K562 (cell line): ENCODE measurements around the gene RAB4B. TPM values are rescaled to one million over a fixed set of nuclear protein-coding genes. Genes with fewer than 3 reads are reported as not detected.
A peak's percentile ranks its signal among the peaks of the same experiment; 100 is the strongest.
"Not testable (repeated sequence)": the region's sequence is repeated elsewhere in the genome, so short reads cannot be mapped to it uniquely, and the experiment has no call there.

ENCODE experiments used
- ATAC-seq: fragments of 200-7000 bp; cut with Tn5 transposase; 3 replicates; pipeline ENCODE4 v1.9.1; 2020; ENCODE audit warnings: moderate library complexity
- BruUV-seq: library from RNA; stranded (reverse); fragments of 400-500 nt; replicated peaks from 2 replicates; lab custom pipeline; 2021; lab: Mats Ljungman, UMichigan
- CTCF ChIA-PET: fragments of 300-600 bp; formaldehyde crosslinking; extraction: SDS; loops from one replicate; lab custom pipeline; 2021; ENCODE audit warnings: low intra/inter-chr PET ratio; lab: Yijun Ruan, JAX
- POLR2A ChIA-PET: fragments of 300-600, 350-650 bp; sonication (Branson Sonifier 250); formaldehyde crosslinking; extraction: SDS; loops from one replicate; lab custom pipeline; 2021; ENCODE audit warnings: antibody characterized with exemption, inconsistent platforms; lab: Yijun Ruan, JAX
- DNase-seq, 4 experiments: peaks; one replicate each; pipeline versions ENCODE4 v3.0.0 to v3.0.0-alpha.2; 2011 to 2018; ENCODE audit warnings: low spot score in 3 of 4, mixed read lengths in 3 of 4; ENCODE audit errors: extremely low read depth in 1 of 4
- FAIRE-seq: peaks from 2 replicates; lab custom pipeline; 2011; peaks lifted over from hg19 to GRCh38; lab: Jason Lieb, UNC
- H2AFZ ChIP-seq: 2 replicates; pipeline ENCODE4 v1.6.0; 2011; ENCODE audit warnings: low read depth, low read length, control low read depth, inconsistent platforms
- H3K27ac ChIP-seq: fragments of 200-600 bp; 3 replicates; pipeline ENCODE4 v1.8.0; 2011; ENCODE audit warnings: low read depth, mild to moderate bottlenecking, control low read depth, inconsistent platforms, low read length, moderate library complexity, mixed read lengths; ENCODE audit errors: extremely low read depth
- H3K27me3 ChIP-seq, 2 experiments: fragments of 300-600 bp in 1 of 2; 2 replicates in 1 of 2; 3 replicates in 1 of 2; pipeline versions ENCODE4 v1.6.0 to v1.8.0; 2011; ENCODE audit warnings: inconsistent platforms in 2 of 2, low read length in 2 of 2, mild to moderate bottlenecking in 1 of 2, mixed read lengths in 1 of 2, moderate library complexity in 1 of 2; ENCODE audit not compliant: control insufficient read depth in 2 of 2, insufficient read depth in 2 of 2
- H3K36me3 ChIP-seq: fragments of 300-600 bp; 3 replicates; pipeline ENCODE4 v1.8.0; 2011; ENCODE audit warnings: mild to moderate bottlenecking, low read length, inconsistent platforms; ENCODE audit not compliant: control insufficient read depth, insufficient read depth
- H3K4me1 ChIP-seq, 2 experiments: fragments of 200-600 bp in 1 of 2; replicated peaks in 1 of 2; 2 replicates in 1 of 2; 3 replicates in 1 of 2; pipeline versions ENCODE4 v1.5.1 to v1.8.0; 2011; ENCODE audit warnings: inconsistent platforms in 2 of 2, low read length in 2 of 2, mild to moderate bottlenecking in 1 of 2, mixed read lengths in 1 of 2, moderate library complexity in 1 of 2; ENCODE audit not compliant: control insufficient read depth in 2 of 2, insufficient read depth in 2 of 2
- H3K4me2 ChIP-seq: 2 replicates; pipeline ENCODE4 v1.6.1; 2011; ENCODE audit warnings: low read length, control low read depth, inconsistent platforms, mixed read lengths; ENCODE audit not compliant: insufficient read depth
- H3K4me3 ChIP-seq: fragments of 200-600 bp; sonication (generic), shearing (Covaris generic); 2 replicates; pipeline ENCODE4 v1.5.1; 2016; ENCODE audit warnings: control low read depth, inconsistent platforms
- H3K79me2 ChIP-seq: fragments of 200-600 bp; 3 replicates; pipeline ENCODE4 v1.8.0; 2011; ENCODE audit warnings: low read length, inconsistent platforms; ENCODE audit not compliant: control insufficient read depth, insufficient read depth
- H3K9ac ChIP-seq, 2 experiments: 2 replicates each; pipeline versions ENCODE4 v1.6.0 to v1.6.1; 2011; ENCODE audit warnings: low read depth in 2 of 2, low read length in 2 of 2, control low read depth in 1 of 2, inconsistent platforms in 1 of 2, mild to moderate bottlenecking in 1 of 2, mixed read lengths in 1 of 2; ENCODE audit not compliant: insufficient read depth in 1 of 2
- H3K9me1 ChIP-seq: one replicate; pipeline ENCODE4 v1.6.0; 2011; ENCODE audit warnings: inconsistent platforms, mild to moderate bottlenecking, low read length, moderate library complexity; ENCODE audit not compliant: control insufficient read depth, insufficient read depth
- H3K9me3 ChIP-seq: replicated peaks from 2 replicates; pipeline ENCODE4 v1.5.1; 2011; ENCODE audit warnings: low read depth, low read length, inconsistent platforms; ENCODE audit not compliant: control insufficient read depth, insufficient read depth
- H4K20me1 ChIP-seq: replicated peaks from 2 replicates; pipeline ENCODE4 v1.6.1; 2011; ENCODE audit warnings: low read length, inconsistent platforms, mixed read lengths; ENCODE audit not compliant: control insufficient read depth, insufficient read depth
- FOXM1 ChIP-seq, 2 experiments: fragments of 450-650 bp in 1 of 2; sonication (generic) in 1 of 2; formaldehyde crosslinking in 1 of 2; IDR thresholded peaks; 2 replicates each; pipeline versions ENCODE4 v1.6.1 to v1.9.0; 2017 to 2022; ENCODE audit warnings: low read depth in 2 of 2, mild to moderate bottlenecking in 2 of 2, missing genetic modification reagents in 1 of 2, moderate library complexity in 1 of 2
- NR4A1 ChIP-seq, 2 experiments: fragments of 250-450 bp in 1 of 2; fragments of 450-650 bp in 1 of 2; sonication (Bioruptor Pico) in 1 of 2; IDR thresholded peaks; 2 replicates each; pipeline versions ENCODE4 v1.4.0 to v1.6.1; 2016 to 2020; ENCODE audit warnings: mild to moderate bottlenecking in 2 of 2, missing compliant biosample characterization in 1 of 2, missing genetic modification characterization in 1 of 2, moderate library complexity in 1 of 2
- POLR2A ChIP-seq: fragments of 450-650 bp; conservative IDR thresholded peaks from 2 replicates; pipeline ENCODE4 v1.6.1; 2016
- POLR2AphosphoS5 ChIP-seq: IDR thresholded peaks from 2 replicates; pipeline ENCODE4 v1.6.1; 2011; ENCODE audit warnings: mild to moderate bottlenecking, low read depth, low read length, moderate library complexity; ENCODE audit not compliant: control insufficient read depth, insufficient read depth
- POLR2G ChIP-seq: fragments of 200-400 bp; formaldehyde crosslinking; IDR thresholded peaks from 2 replicates; pipeline ENCODE4 v1.6.1; 2017; ENCODE audit warnings: low read depth, mild to moderate bottlenecking, antibody characterized with exemption, low read length, moderate library complexity
- SRSF9 ChIP-seq: fragments of 200-400 bp; formaldehyde crosslinking; IDR thresholded peaks from 2 replicates; pipeline ENCODE4 v1.6.1; 2017; ENCODE audit warnings: low read depth, low read length, borderline replicate concordance
- SUPT5H ChIP-seq: fragments of 450-650 bp; IDR thresholded peaks from 2 replicates; pipeline ENCODE4 v1.6.1; 2016
- WGBS: fragments of 100-300 bp; shearing (Covaris generic); methylation state at CpG from one replicate; pipeline ENCODE4 v1.1.6; 2016; ENCODE audit warnings: low coverage, mixed read lengths; ENCODE audit not compliant: insufficient coverage; ENCODE audit errors: missing lambda C conversion rate; 5-methylcytosine and 5-hydroxymethylcytosine counted together
- in situ Hi-C: fragments of 300-500 bp; cut with MboI; formaldehyde crosslinking; loops from 4 replicates; pipeline ENCODE4 v1.15.0; 2018; ENCODE audit warnings: inconsistent platforms, mixed read lengths
- intact Hi-C: fragments of 100-400 bp; cut with micrococcal nuclease; formaldehyde crosslinking; loops from 2 replicates; pipeline ENCODE4 v1.14.2; 2022
- polyA plus RNA-seq, 8 experiments: library from polyadenylated mRNA; depleted of rRNA in 4 of 8; stranded (reverse) in 5 of 8; unstranded in 3 of 8; fragments of >200 nt; fragmentation: Nextera tagmentation in 2 of 8; fragmentation: Illumina TruSeq in 1 of 8; extraction: Ambion mirVana in 2 of 8; extraction: Trizol in 1 of 8; gene quantifications; 2 replicates each; pipeline versions ENCODE4 v1.2.1 to v1.2.3, GENCODE V29; 2011 to 2014; ENCODE audit warnings: inconsistent platforms in 1 of 8, missing spikeins in 1 of 8
- total RNA-seq, 7 experiments: library from RNA; depleted of rRNA in 6 of 7; stranded (reverse); fragments of >200 nt in 6 of 7; fragmentation: Illumina TruSeq in 2 of 7; extraction: Trizol in 2 of 7; gene quantifications; 2 replicates each; pipeline versions ENCODE4 v1.2.1 to v1.2.3, GENCODE V29; 2011 to 2021; ENCODE audit warnings: low replicate concordance in 1 of 7
- TF ChIP-seq, protein P1 (sequence below): fragments of 250-450 bp; sonication (Bioruptor Pico); IDR thresholded peaks from 2 replicates; pipeline ENCODE4 v1.4.0; 2020; ENCODE audit warnings: mild to moderate bottlenecking, moderate library complexity
- TF ChIP-seq, protein P2 (sequence below): sonication (generic); formaldehyde crosslinking; IDR thresholded peaks from 2 replicates; pipeline ENCODE4 v1.8.0; 2022; ENCODE audit warnings: missing genetic modification reagents, mild to moderate bottlenecking, borderline replicate concordance

Gene RAB4B
- total and polyA plus RNA-seq, 9 of the 15 experiments (the other 6 are each of a cell fraction or from before 2014, with no cell fraction given) = 0.28 to 20.4 (median 9.0) TPM

DNA sequence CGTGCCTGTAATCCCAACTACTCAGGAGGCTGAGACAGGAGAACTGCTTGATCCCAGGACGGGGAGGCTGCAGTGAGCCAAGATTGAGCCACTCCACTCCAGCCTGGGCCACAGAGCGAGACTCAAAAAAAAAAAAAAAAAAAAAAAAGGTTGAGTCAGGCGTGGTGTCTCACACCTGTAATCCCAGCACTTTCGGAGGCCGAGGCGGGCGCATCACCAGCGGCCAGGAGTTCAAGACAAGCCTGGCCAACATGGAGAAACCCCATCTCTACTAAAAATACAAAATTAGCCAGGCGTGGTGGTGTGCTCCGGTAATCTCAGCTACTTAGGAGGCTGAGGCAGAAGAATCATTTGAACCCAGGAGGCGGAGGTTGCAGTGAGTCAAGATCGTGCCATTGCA lies 11.7 kb upstream of the RAB4B start:
- POLR2A ChIA-PET = interaction anchor here (0.6 to 2.0 kb wide), 5 partner anchors 8 to 232 kb away, joined by 3 to 7 read pairs (median 4); no protein-coding TSS in a partner anchor
- H3K9me3 ChIP-seq, H3K9ac ChIP-seq, H2AFZ ChIP-seq, H3K4me2 ChIP-seq, H3K27me3 ChIP-seq, H3K9me1 ChIP-seq, BruUV-seq, DNase-seq, intact Hi-C loops, FAIRE-seq, H3K4me3 ChIP-seq, H3K79me2 ChIP-seq, H3K4me1 ChIP-seq, ATAC-seq, in situ Hi-C loops, H3K27ac ChIP-seq, H4K20me1 ChIP-seq, CTCF ChIA-PET: not testable (repeated sequence)
- peaks cover 52% of the 10 kb centered on the region for H3K36me3 ChIP-seq
- 95% methylated on average over 7 of the region's 13 CpGs for WGBS
- TF ChIP-seq SUPT5H (0 out of 2 replicates have a peak, but pooled peaks have one; percentile 49), POLR2A (peak; percentile 62), POLR2G (peak; percentile 34; the same call in 1 of the 2 replicates), POLR2AphosphoS5 (0 out of 2 replicates have a peak, but pooled peaks have one; percentile 15)

DNA sequence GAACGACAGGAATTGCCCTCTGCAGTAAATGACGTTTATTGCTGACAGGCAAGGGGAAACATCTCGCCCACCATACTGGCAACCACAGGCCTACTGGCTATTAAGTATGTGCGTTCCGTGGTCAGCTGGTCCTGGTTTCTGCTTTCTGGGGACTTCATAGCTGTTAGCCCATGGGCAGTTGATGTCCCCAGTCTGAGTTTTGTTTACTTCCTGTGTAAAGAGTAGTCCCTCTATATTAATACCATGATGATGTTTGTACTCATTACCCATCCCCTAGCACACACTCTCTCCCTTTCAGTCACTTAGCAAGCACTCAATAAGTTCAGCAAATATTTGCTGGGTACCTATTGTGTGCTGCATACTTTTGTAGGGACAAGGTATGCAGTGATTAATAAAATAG lies 9.2 kb upstream of the RAB4B start:
- Histone ChIP-seq H3K27me3 (no peaks in the 10 kb centered on the region), H3K9ac (no peak overlapping the region), H3K4me2 (no peak overlapping the region), H3K27ac (no peak overlapping the region), H2AFZ (no peak overlapping the region), H3K4me3 (no peak overlapping the region), H3K36me3 (peaks cover 28% of the 10 kb centered on the region; the same call in 2 of the 3 replicates), H3K9me1 (no peaks in the 10 kb centered on the region), H3K4me1 (no peaks in the 10 kb centered on the region), H3K79me2 (no peaks in the 10 kb centered on the region), H3K9me3 (no peaks in the 10 kb centered on the region; the same call in 1 of the 2 replicates), H4K20me1 (no peaks in the 10 kb centered on the region)
- no TSS peak for BruUV-seq
- in situ Hi-C loops = no loop called here
- 77% methylated on average over 5 of the region's 5 CpGs for WGBS
- POLR2A ChIA-PET = interaction anchor here (0.5 kb wide), 1 partner anchor 24 kb away, joined by 3 read pairs; no protein-coding TSS in a partner anchor
- CTCF ChIA-PET = no interaction called here
- ATAC-seq = no peak
- no peak for DNase-seq
- FAIRE-seq = no peak
- intact Hi-C loops = no loop called here
- TF ChIP-seq, protein P1, sequence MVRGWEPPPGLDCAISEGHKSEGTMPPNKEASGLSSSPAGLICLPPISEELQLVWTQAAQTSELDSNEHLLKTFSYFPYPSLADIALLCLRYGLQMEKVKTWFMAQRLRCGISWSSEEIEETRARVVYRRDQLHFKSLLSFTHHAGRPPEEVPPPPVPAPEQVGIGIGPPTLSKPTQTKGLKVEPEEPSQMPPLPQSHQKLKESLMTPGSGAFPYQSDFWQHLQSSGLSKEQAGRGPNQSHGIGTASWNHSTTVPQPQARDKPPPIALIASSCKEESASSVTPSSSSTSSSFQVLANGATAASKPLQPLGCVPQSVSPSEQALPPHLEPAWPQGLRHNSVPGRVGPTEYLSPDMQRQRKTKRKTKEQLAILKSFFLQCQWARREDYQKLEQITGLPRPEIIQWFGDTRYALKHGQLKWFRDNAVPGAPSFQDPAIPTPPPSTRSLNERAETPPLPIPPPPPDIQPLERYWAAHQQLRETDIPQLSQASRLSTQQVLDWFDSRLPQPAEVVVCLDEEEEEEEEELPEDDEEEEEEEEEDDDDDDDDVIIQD (CRISPR knock-in tag) = no peak
- no peak for TF ChIP-seq FOXM1 (IDR thresholded peaks at IDR 0.05; ENCODE audit: low read depth)
- no peak for TF ChIP-seq FOXM1 (CRISPR knock-in tag; IDR thresholded peaks at IDR 0.05; ENCODE audit: low read depth)
- TF ChIP-seq, protein P2, sequence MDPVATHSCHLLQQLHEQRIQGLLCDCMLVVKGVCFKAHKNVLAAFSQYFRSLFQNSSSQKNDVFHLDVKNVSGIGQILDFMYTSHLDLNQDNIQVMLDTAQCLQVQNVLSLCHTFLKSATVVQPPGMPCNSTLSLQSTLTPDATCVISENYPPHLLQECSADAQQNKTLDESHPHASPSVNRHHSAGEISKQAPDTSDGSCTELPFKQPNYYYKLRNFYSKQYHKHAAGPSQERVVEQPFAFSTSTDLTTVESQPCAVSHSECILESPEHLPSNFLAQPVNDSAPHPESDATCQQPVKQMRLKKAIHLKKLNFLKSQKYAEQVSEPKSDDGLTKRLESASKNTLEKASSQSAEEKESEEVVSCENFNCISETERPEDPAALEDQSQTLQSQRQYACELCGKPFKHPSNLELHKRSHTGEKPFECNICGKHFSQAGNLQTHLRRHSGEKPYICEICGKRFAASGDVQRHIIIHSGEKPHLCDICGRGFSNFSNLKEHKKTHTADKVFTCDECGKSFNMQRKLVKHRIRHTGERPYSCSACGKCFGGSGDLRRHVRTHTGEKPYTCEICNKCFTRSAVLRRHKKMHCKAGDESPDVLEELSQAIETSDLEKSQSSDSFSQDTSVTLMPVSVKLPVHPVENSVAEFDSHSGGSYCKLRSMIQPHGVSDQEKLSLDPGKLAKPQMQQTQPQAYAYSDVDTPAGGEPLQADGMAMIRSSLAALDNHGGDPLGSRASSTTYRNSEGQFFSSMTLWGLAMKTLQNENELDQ (CRISPR knock-in tag) = no peak
- no peak for TF ChIP-seq NR4A1 (CRISPR knock-in tag; IDR thresholded peaks at IDR 0.05)
- TF ChIP-seq NR4A1 (tag; IDR thresholded peaks at IDR 0.05) = no peak
- TF ChIP-seq SRSF9 = no peak
